ENCODE data around the gene TEX51.

TEX51 gene

GRCh38 chr2:126893606-126894005, 5.1 kb upstream of the TEX51 start:
- DNase-seq, result no peak

- no peak for DNase-seq
These were observed 4.6 kb upstream of the TEX51 start for GRCh38 chr2:126894082-126894481.

GRCh38 chr2:126894585-126895182, 4.0 kb upstream of the TEX51 start:
- DNase-seq, result no peak

- DNase-seq, result no peak
These were observed 3.4 kb upstream of the TEX51 start for GRCh38 chr2:126895336-126895735.

GRCh38 chr2:126896471-126896870, 2.2 kb upstream of the TEX51 start:
- no peak for DNase-seq

GRCh38 chr2:126899616-126900185, 1.0 kb downstream of the TEX51 start:
- DNase-seq, result no peak

GRCh38 chr2:126900646-126901319, 2.1 kb downstream of the TEX51 start:
- no peak for DNase-seq

- DNase-seq, result no peak
These were observed 2.8 kb downstream of the TEX51 start for GRCh38 chr2:126901459-126901858.

- no peak for DNase-seq
These were observed 3.6 kb downstream of the TEX51 start for GRCh38 chr2:126902152-126902835.

GRCh38 chr2:126902859-126903258, 4.2 kb downstream of the TEX51 start:
- DNase-seq, result no peak

- no peak for DNase-seq
These were observed 7.3 kb downstream of the TEX51 start for GRCh38 chr2:126905991-126906390.

- no peak for DNase-seq
These were observed 8.1 kb downstream of the TEX51 start for GRCh38 chr2:126906781-126907180.

- no peak for DNase-seq
These were observed 9.0 kb downstream of the TEX51 start for GRCh38 chr2:126907671-126908070.

- DNase-seq, result no peak
These were observed 10.1 kb downstream of the TEX51 start for GRCh38 chr2:126908721-126909177.

- no peak for DNase-seq
These were observed 10.7 kb downstream of the TEX51 start for GRCh38 chr2:126909366-126909765.

GRCh38 chr2:126909781-126910180, 11.1 kb downstream of the TEX51 start:
- no peak for DNase-seq

GRCh38 chr2:126910637-126911036, 11.9 kb downstream of the TEX51 start:
- no peak for DNase-seq

GRCh38 chr2:126911111-126911796, 12.6 kb downstream of the TEX51 start:
- no peak for DNase-seq

GRCh38 chr2:126912201-126912600, 13.5 kb downstream of the TEX51 start:
- no peak for DNase-seq

GRCh38 chr2:126913329-126913728, 14.6 kb downstream of the TEX51 start:
- DNase-seq, result no peak

GRCh38 chr2:126913881-126914615, 15.4 kb downstream of the TEX51 start:
- no peak for DNase-seq

- DNase-seq, result no peak
These were observed 16.3 kb downstream of the TEX51 start for GRCh38 chr2:126914811-126915500.

All from activated effector memory CD4-positive, alpha-beta T cell treated with Interleukin-2 at 50 U/mL for 16 hours (primary cell).